Motor neuron (in vitro differentiated cells): ENCODE results near the gene CST7. TPM values are rescaled to one million over a fixed set of nuclear protein-coding genes. Genes with fewer than 3 reads are reported as not detected.
"Not testable (repeated sequence)": the region's sequence is repeated elsewhere in the genome, so short reads cannot be mapped to it uniquely, and the experiment has no call there.

ENCODE experiments used
- ATAC-seq, 8 experiments: fragments of 200-7000 bp; cut with Tn5 transposase; replicated peaks in 6 of 8; 2 replicates each; pipeline ENCODE4 v1.8.0; 2021; ENCODE audit warnings: mild to moderate bottlenecking in 8 of 8, moderate library complexity in 8 of 8
- H3K27ac ChIP-seq, 2 donors: fragments of 250-450 bp; sonication (Bioruptor Pico); 2 replicates each; pipeline ENCODE4 v1.9.0; 2021; ENCODE audit warnings: antibody characterized with exemption in 2 of 2, mild to moderate bottlenecking in 2 of 2, moderate library complexity in 1 of 2
- H3K4me1 ChIP-seq, 2 donors: fragments of 250-450 bp; sonication (Bioruptor Pico); replicated peaks in 1 of 2; 2 replicates each; pipeline ENCODE4 v1.6.1; 2021; ENCODE audit warnings: antibody characterized with exemption in 2 of 2, mild to moderate bottlenecking in 2 of 2, moderate library complexity in 1 of 2
- H3K4me3 ChIP-seq, 5 donors: fragments of 250-450 bp; sonication (Bioruptor Pico); 2 replicates each; pipeline ENCODE4 v1.9.0; 2021; ENCODE audit warnings: antibody characterized with exemption in 5 of 5, mild to moderate bottlenecking in 5 of 5, moderate library complexity in 4 of 5
- WGBS, 10 experiments: fragments of 450-650 bp; shearing (Covaris generic); methylation state at CpG; one replicate each; pipeline ENCODE4 v1.0.0; 2022; 5-methylcytosine and 5-hydroxymethylcytosine counted together
- in situ Hi-C, 9 experiments: fragments of 400-800 bp; cut with MboI; loops; one replicate each; pipeline ENCODE4 v1.15.0; 2021; ENCODE audit warnings: low sequenced_read_pairs in 9 of 9, low pct_unique_long_range_greater_than_20kb in 2 of 9; ENCODE audit not compliant: unreplicated experiment in 9 of 9
- total RNA-seq, 8 experiments: library from RNA; unstranded; fragments of 300-600 nt; gene quantifications; 2 replicates each; pipeline versions ENCODE4 v1.2.3 to v1.2.4, GENCODE V29; 2022

The CST7 gene
- total RNA-seq, 8 experiments from 2014 or later = not detected

DNA sequence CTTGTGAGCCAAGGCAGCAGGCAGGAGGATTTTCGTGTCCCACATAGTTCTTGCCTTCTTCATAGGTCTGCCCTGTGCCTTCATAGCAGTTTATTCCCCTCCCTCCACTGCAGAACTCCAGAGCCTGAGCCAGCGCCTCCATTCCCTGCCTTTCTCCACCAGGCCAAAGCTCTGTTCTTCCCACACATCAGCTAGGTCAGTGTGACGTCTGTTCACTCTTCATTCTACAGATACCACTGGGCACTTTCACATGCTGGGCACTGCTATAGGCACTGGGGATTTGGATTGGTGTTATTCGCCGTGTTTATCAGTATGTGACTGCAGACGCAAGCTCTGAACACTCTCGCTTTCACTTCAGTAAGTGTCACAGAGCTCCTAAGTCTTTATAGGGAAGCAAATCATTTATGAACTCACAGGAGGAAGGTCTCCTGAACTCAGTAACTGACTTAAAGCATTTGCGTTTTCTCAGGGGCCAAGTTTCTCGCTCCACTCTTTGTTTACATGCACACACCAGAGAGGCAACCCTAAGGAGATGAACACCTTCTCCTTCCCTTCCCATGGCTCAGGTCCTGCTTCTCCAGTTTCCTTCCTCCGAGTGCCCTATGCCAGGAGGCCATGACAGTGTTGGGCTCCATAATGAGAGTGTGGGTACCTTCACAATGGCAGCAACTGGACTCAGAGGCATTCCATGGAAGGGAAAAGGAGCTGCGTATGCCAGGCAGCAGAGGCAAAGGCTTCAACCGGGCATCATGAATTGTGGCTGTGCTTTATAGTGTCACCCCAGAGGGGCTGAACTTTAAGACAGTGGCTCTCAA lies 49.8 kb downstream of the CST7 start:
- WGBS, 10 experiments = 50 to 85% (median 72%) methylated on average over 1 to 9 of the region's 12 CpGs; no CpG with 5 or more reads in 1 of the 10 experiments
- H3K27ac ChIP-seq = no peak overlapping the region
- in situ Hi-C loops = loop anchor here in 5 of 9 experiments (5.0 to 25.0 kb wide), 6 partner anchors 63 to 313 kb away; partner anchors contain the start of gene ENTPD6 (in 2 of the 5)
- H3K4me1 ChIP-seq = peaks cover 11 to 16% of the 10 kb centered on the region in 2 donors
- no peak overlapping the region for H3K4me3 ChIP-seq
- ATAC-seq = no peak

GRCh38 chr20:24999568-24999967 lies 50.5 kb downstream of the CST7 start:
- no peak overlapping the region for H3K4me3 ChIP-seq
- H3K27ac ChIP-seq = no peak overlapping the region
- peaks cover 8 to 9% of the 10 kb centered on the region in 2 donors for H3K4me1 ChIP-seq
- 0 to 100% (median 71%) methylated on average over 1 to 4 of the region's 4 CpGs; no CpG with 5 or more reads in 4 of the 10 experiments for WGBS, 10 experiments
- ATAC-seq = no peak
- in situ Hi-C loops = loop anchor here in 5 of 9 experiments (5.0 to 25.0 kb wide), 6 partner anchors 63 to 313 kb away; partner anchors contain the start of gene ENTPD6 (in 2 of the 5)

DNA sequence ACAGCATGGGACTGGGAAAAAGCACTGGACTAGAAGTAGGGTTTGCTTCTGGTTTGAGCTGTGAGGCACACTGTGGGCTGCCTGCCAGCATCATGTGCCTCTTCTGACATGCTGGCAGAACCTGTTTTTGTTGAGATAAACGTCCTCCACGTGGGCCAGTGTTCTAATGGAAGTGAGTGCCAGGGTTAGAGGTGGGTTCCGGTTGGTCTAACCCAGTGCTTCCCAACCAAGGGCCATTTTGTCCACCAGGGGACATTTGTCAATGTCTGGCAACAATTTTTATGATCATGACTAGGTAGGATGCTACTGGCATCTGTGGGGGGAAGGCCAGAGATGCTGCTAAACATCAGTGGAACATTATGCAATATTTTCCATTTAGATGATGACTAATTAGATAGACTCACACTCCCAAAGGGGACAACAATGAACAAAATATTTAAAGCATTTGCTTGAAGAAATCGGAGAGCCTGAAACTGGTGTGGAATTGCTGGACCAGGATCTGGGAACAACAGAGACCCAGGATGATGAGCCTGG lies 51.3 kb downstream of the CST7 start:
- in situ Hi-C loops = no loop called here
- H3K27ac ChIP-seq = no peak overlapping the region
- peaks cover 1 to 3% of the 10 kb centered on the region in 2 donors for H3K4me1 ChIP-seq
- peak in 3 of 8 experiments; percentile 17 to 48 (median 41) for ATAC-seq
- H3K4me3 ChIP-seq = no peak overlapping the region
- 0 to 89% (median 23%) methylated on average over 1 to 3 of the region's 4 CpGs; no CpG with 5 or more reads in 2 of the 10 experiments for WGBS, 10 experiments

DNA sequence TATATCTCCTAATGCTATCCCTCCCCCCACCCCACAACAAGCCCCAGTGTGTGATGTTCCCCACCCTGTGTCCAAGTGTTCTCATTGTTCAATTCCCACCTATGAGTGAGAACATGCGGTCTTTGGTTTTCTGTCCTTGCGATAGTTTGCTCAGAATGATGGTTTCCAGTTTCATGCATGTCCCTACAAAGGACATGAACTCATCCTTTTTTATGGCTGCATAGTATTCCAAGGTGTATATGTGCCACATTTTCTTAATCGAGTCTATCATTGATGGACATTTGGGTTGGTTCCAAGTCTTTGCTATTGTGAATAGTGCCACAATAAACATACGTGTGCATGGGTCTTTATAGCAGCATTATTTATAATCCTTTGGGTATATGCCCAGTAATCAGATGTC lies 52.3 kb downstream of the CST7 start:
- H3K4me1 ChIP-seq, H3K4me3 ChIP-seq, ATAC-seq, in situ Hi-C loops, H3K27ac ChIP-seq: not testable (repeated sequence)
- WGBS, 10 experiments = 57 to 100% (median 89%) methylated on average over 1 to 2 of the region's 4 CpGs; no CpG with 5 or more reads in 4 of the 10 experiments

DNA sequence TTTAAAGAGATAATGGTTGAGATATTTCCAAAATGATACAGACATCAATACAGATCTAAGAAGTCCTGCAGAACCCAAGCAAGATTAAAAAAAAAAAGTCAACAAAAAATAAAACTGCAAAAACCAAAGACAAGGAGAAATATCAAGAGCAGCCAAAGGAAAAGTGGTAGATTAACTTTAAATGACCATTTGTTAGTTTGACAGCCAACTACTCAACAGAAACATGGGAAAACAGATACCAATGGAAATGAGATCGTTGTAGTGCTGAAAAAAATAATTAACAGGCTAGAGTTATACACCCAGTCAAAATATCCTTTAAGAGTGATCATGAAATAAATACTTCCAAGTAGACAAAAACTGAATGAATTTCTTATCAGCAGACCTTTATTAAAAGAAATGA lies 53.9 kb downstream of the CST7 start:
- whole genome bisulfite sequencing, 10 experiments = 0 to 100% (median 67%) methylated on average over 1 of the region's 1 CpG; no CpG with 5 or more reads in 1 of the 10 experiments
- in situ Hi-C loops = no loop called here

GRCh38 chr20:25005220-25005619 lies 56.2 kb downstream of the CST7 start:
- Histone ChIP-seq H3K27ac (no peak overlapping the region), H3K4me3 (no peak overlapping the region), H3K4me1 (no peaks in the 10 kb centered on the region)
- in situ Hi-C loops = no loop called here
- WGBS, 10 experiments = 11 to 100% (median 60%) methylated on average over 1 to 2 of the region's 2 CpGs; no CpG with 5 or more reads in 5 of the 10 experiments
- ATAC-seq = peak in 1 of 8 experiments; percentile 88

More for the DNA sequence above, 53.9 kb downstream of the CST7 start:
- H3K4me3 ChIP-seq = no peak overlapping the region
- no peak overlapping the region for H3K27ac ChIP-seq
- no peaks in the 10 kb centered on the region for H3K4me1 ChIP-seq
- ATAC-seq = no peak

DNA sequence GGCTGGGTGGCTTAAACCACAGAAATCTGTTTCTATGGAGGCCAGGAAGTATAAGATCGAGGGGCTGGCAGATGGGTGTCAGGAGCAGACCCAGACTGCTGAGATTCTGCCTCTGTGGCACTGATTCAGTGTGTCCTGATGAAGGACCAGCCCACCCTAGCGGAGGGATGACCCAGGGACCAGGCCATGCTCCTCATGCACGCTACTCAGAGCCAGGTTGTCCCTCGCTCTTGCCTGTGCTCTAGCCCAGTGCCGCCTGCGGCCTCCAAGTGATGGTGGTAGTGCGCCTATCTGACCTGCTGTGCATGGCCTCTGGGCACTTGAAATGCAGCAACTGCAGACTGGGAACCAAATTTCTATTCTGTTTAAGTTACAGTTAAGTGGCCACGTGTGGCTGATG lies 56.6 kb downstream of the CST7 start:
- 0 to 100% (median 83%) methylated on average over 1 to 7 of the region's 8 CpGs; no CpG with 5 or more reads in 1 of the 10 experiments for WGBS, 10 experiments
- Histone ChIP-seq H3K27ac (no peak overlapping the region), H3K4me3 (no peak overlapping the region), H3K4me1 (no peaks in the 10 kb centered on the region)
- in situ Hi-C loops = no loop called here
- ATAC-seq = peak in 1 of 8 experiments; percentile 39

DNA sequence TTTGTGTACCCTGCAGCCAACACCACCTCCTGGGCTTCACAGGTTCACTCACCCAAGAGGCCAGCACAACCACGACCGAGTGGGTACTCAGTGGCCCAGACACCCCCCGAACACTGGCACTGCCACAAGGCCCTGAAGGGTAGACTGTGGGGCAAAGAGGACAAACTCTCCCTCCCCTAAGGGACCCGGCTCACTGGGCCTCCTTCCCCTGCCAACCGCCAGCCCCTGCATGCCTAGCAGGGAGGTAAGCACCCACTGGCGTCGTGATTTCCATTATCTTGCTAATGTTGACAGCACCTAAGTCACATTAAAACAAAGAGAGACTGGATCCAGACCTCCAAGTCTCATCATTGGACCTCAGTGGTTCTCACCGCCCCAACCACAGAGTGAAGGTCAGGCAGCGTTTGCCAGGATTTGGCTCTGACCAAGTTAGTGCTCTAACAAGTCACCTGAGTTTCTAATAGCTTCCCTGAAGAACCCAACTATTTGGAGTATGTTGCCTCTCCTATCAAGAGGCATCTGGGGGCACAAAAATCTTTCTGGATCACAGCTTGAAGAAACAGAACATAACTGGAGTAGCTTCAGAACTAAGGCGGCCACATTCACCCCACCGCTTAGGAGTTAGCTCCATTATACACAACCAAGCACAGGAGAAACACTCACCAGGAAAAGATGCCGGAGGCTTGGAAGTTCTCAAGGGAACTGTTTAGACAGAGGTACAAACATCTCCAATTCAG lies 57.5 kb downstream of the CST7 start:
- no peak overlapping the region for H3K4me3 ChIP-seq
- no peak for ATAC-seq
- in situ Hi-C loops = no loop called here
- H3K4me1 ChIP-seq = no peaks in the 10 kb centered on the region
- H3K27ac ChIP-seq = no peak overlapping the region
- WGBS, 10 experiments = 0 to 100% (median 89%) methylated on average over 1 to 5 of the region's 12 CpGs; no CpG with 5 or more reads in 2 of the 10 experiments

GRCh38 chr20:25007491-25008305 lies 58.6 kb downstream of the CST7 start:
- no peak overlapping the region for H3K4me3 ChIP-seq
- WGBS, 10 experiments = 70 to 100% (median 92%) methylated on average over 2 to 6 of the region's 22 CpGs; no CpG with 5 or more reads in 3 of the 10 experiments
- H3K4me1 ChIP-seq = no peaks in the 10 kb centered on the region
- H3K27ac ChIP-seq = no peak overlapping the region
- ATAC-seq = no peak
- in situ Hi-C loops = no loop called here

DNA sequence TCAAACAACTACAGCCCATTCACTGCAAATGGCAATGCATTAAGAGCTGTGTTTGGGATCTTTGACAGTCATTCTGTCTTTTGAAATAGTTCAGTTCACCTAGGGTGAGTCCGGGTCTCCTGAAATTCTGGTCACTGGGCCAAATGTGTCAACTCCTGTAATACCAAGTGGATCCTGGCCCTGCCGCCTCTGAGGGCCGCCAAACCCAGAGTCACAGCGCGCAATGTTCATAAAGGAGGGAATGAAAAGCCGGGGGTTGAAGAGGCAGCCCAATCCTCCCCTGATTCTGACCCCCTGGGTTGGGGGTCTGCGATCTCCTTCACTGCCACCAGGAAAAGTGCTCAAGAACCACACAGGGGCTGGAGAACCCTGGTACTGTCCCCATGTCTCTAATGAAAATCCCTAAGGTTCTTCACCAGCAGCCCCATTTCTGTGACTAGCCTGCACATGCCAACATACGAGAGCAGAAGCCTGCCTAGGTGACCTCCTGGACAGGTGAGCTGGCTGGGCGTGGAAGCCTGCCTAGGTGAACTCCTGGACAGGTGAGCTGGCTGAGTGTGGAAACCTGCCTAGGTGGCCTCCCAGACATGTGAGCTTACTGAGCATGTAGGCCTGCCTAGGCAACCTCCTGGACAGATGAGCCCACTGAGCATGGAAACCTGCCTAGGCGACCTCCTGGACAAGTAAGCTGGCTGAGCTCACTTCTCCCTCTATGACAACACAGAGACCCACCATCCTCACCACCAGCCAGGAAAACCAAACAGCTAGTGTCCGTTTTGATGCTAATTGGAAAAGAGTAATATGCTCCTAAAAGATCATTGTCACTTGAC lies 59.5 kb downstream of the CST7 start:
- WGBS, 10 experiments = 0 to 98% (median 89%) methylated on average over 1 to 7 of the region's 11 CpGs; no CpG with 5 or more reads in 3 of the 10 experiments
- ATAC-seq = no peak
- Histone ChIP-seq H3K4me3 (no peak overlapping the region), H3K4me1 (no peaks in the 10 kb centered on the region), H3K27ac (no peak overlapping the region)
- in situ Hi-C loops = no loop called here
